ENCODE results near the gene SRPK3. TPM values are rescaled to one million over a fixed set of nuclear protein-coding genes. Genes with fewer than 3 reads are reported as not detected.

The SRPK3 gene
- total RNA-seq, 1 experiment from 2014 or later: not detected

DNA sequence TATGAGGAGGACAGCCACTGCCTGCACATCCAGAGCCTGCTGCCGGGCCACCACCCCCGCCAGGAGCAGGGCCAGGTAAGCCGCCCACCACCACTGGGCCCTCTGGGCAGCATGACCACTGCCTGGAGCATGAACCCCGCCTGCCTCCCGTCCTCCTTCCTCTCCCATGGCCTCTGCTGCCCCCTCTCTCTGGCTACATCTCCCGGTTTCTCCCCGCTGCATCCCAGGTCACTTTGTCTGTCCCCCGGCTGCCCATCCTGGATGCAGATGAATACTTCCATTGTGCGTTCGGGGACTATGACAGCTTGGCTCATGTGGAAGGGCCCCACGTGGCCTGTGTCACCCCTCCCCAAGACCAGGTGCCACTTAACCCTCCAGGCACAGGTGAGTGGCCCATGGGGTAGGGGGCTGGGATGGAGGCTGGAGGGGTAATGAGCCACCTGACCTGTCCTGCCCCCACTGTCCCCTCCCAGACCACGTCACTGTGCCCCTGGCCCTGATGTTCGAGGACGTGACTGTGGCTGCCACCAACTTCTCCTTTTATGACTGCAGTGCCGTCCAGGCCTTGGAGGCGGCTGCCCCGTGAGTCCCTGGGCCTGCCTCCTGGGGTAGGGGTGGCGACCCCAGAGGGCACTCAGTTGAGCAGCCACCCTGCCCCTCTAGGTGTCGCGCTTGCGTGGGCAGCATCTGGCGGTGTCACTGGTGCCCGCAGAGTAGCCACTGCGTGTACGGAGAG, 10.8 kb upstream of the SRPK3 start:
- no peaks in the 10 kb centered on the region for H3K9me2 ChIP-seq (replicated peaks; ENCODE audit: insufficient read depth, low read length)
- no peak for DNase-seq
- no peaks in the 10 kb centered on the region for H3K27me3 ChIP-seq (ENCODE audit: low read length)
- H3K4me3 ChIP-seq (ENCODE audit: low read length): no peak overlapping the region
- no peak overlapping the region for H3K4me2 ChIP-seq (ENCODE audit: low read depth, low read length, poor library complexity, severe bottlenecking)
- H4K20me1 ChIP-seq (ENCODE audit: insufficient read depth, low read depth, low read length): 0 out of 2 replicates have a peak, but pooled peaks cover 4% of the 10 kb centered on the region
- no peak overlapping the region for H2AFZ ChIP-seq (ENCODE audit: low read length)
- no peak overlapping the region for H3K27ac ChIP-seq (ENCODE audit: low read length)
- H3K36me3 ChIP-seq (ENCODE audit: insufficient read depth, low read length): no peaks in the 10 kb centered on the region
- H3K4me1 ChIP-seq (ENCODE audit: low read length): no peaks in the 10 kb centered on the region
- no peaks in the 10 kb centered on the region for H3K9me3 ChIP-seq (ENCODE audit: low read length)
- no peak overlapping the region for H3K9ac ChIP-seq (ENCODE audit: low read length)
- H3K79me2 ChIP-seq (ENCODE audit: low read length): no peaks in the 10 kb centered on the region

DNA sequence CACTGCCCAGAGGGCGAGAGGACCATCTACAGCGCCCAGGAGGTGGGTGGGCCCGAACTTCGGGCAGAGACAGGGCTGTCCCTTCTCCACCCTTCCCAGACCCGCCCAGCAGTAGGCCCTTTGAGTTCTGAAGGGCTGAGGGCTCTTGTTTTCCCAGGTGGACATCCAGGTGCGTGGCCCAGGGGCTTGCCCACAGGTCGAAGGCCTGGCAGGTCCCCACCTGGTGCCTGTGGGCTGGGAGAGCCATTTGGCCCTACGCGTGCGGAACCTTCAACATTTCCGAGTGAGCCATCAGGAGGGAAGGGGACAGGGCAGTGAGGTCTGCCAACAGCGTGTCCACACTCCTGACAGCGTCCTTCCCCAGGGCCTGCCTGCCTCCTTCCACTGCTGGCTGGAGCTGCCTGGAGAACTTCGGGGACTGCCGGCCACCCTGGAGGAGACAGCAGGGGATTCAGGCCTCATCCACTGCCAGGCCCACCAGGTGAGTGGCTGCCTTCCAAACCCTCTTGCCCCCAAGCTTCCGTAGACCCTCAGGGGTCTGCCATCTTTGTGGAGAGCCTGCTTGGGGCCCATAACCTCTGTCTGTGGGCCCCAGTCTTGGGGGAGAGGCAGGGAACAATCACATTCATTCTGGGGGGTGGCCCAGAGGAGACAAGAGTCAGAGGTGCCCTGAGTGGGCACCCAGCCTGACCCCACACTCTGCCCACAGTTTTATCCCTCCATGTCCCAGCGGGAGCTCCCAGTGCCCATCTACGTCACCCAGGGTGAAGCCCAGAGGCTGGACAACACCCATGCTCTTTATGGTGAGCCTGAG, 10.0 kb upstream of the SRPK3 start:
- DNase-seq: no peak
- 0 out of 2 replicates have a peak, but pooled peaks cover 4% of the 10 kb centered on the region for H4K20me1 ChIP-seq (ENCODE audit: insufficient read depth, low read depth, low read length)
- H3K9me3 ChIP-seq (ENCODE audit: low read length): no peaks in the 10 kb centered on the region
- no peak overlapping the region for H3K9ac ChIP-seq (ENCODE audit: low read length)
- H3K27me3 ChIP-seq (ENCODE audit: low read length): no peaks in the 10 kb centered on the region
- H2AFZ ChIP-seq (ENCODE audit: low read length): no peak overlapping the region
- no peak overlapping the region for H3K4me2 ChIP-seq (ENCODE audit: low read depth, low read length, poor library complexity, severe bottlenecking)
- no peaks in the 10 kb centered on the region for H3K4me1 ChIP-seq (ENCODE audit: low read length)
- no peaks in the 10 kb centered on the region for H3K36me3 ChIP-seq (ENCODE audit: insufficient read depth, low read length)
- no peak overlapping the region for H3K4me3 ChIP-seq (ENCODE audit: low read length)
- H3K79me2 ChIP-seq (ENCODE audit: low read length): no peaks in the 10 kb centered on the region
- no peak overlapping the region for H3K27ac ChIP-seq (ENCODE audit: low read length)
- H3K9me2 ChIP-seq (replicated peaks; ENCODE audit: insufficient read depth, low read length): no peaks in the 10 kb centered on the region

DNA sequence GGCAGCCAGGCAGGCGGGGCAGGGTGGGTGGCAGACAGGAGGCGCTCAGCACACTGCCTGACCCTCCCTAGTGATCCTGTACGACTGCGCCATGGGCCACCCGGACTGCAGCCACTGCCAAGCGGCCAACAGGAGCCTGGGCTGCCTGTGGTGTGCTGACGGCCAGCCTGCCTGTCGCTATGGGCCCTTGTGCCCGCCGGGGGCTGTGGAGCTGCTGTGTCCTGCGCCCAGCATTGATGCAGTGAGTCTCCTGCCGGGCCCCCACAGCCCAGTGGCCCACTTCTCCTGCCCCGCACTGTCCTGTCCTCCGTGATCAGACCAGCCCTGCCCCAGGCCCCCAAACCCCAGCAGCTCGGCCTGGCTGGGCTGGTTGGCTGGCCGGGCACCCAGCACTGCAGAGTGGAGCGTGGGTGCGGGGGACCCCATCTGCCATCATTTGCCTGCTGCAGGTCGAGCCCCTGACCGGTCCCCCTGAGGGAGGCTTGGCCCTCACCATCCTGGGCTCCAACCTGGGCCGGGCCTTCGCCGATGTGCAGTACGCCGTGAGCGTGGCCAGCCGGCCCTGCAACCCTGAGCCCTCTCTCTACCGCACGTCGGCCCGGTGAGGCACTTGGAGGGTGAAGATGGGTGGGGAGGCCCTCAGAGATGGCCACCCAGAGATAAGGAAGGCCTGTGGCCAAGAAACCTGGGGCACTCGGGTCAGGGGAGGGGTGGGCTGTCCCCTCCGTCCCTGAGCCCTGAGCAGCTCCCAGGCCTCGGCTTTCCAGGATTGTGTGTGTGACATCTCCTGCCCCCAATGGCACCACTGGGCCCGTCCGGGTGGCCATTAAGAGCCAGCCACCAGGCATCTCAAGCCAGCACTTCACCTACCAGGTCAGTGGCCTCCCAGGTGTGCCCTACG, 9.2 kb upstream of the SRPK3 start:
- H3K27me3 ChIP-seq (ENCODE audit: low read length): no peaks in the 10 kb centered on the region
- no peak overlapping the region for H3K4me2 ChIP-seq (ENCODE audit: low read depth, low read length, poor library complexity, severe bottlenecking)
- no peak overlapping the region for H3K9ac ChIP-seq (ENCODE audit: low read length)
- H3K36me3 ChIP-seq (ENCODE audit: insufficient read depth, low read length): no peaks in the 10 kb centered on the region
- no peaks in the 10 kb centered on the region for H3K4me1 ChIP-seq (ENCODE audit: low read length)
- no peak for DNase-seq
- H3K4me3 ChIP-seq (ENCODE audit: low read length): no peak overlapping the region
- H2AFZ ChIP-seq (ENCODE audit: low read length): no peak overlapping the region
- 0 out of 2 replicates have a peak, but pooled peaks cover 4% of the 10 kb centered on the region for H4K20me1 ChIP-seq (ENCODE audit: insufficient read depth, low read depth, low read length)
- no peaks in the 10 kb centered on the region for H3K9me2 ChIP-seq (replicated peaks; ENCODE audit: insufficient read depth, low read length)
- H3K9me3 ChIP-seq (ENCODE audit: low read length): no peaks in the 10 kb centered on the region
- H3K79me2 ChIP-seq (ENCODE audit: low read length): no peaks in the 10 kb centered on the region
- H3K27ac ChIP-seq (ENCODE audit: low read length): no peak overlapping the region

DNA sequence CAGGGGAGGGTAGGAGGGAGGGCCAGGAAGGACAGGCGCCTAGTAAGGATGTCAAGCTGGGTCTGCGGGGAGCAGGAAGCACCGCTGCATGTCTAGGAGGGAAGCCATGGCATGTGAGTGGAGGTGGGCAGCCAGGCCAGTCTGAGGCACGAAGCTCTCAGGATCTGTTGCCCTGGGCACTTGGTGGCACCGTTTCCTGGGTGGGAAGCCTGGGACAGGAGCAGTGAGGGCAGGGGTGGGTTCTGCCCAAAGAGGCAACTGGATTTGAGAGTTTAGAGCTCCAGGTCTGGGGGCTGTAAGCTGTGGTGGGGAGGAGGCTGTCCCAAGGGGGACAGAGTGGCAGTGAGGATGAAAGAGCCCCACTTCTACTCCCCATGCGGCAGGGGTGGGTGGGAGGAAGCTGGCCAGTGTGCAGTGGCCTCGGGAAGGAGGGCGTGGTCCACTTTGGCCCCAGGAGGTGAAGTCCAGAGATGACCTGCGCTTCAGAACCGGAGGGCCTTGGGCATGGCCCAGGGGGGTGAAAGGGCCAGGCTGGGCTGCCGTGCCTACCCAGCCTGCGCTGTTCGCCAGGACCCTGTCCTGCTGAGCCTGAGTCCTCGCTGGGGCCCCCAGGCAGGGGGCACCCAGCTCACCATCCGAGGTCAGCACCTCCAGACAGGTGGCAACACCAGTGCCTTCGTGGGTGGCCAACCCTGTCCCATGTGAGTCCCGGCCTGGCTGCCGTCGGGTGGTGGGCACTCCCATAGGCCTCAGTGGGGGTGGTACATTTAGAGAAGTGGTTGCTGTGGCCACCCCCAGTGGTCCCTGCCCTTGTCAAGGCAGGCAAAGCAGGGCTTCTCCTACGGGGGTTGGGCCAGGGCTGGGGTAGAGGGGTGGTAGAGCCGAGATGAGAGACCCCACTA, 8.3 kb upstream of the SRPK3 start:
- Histone ChIP-seq H3K27ac (ENCODE audit: low read length) (no peak overlapping the region), H3K9me3 (ENCODE audit: low read length) (no peaks in the 10 kb centered on the region), H2AFZ (ENCODE audit: low read length) (no peak overlapping the region), H3K4me3 (ENCODE audit: low read length) (no peak overlapping the region), H4K20me1 (ENCODE audit: insufficient read depth, low read depth, low read length) (no peaks in the 10 kb centered on the region), H3K4me2 (ENCODE audit: low read depth, low read length, poor library complexity, severe bottlenecking) (no peak overlapping the region), H3K79me2 (ENCODE audit: low read length) (no peaks in the 10 kb centered on the region), H3K9ac (ENCODE audit: low read length) (no peak overlapping the region), H3K9me2 (replicated peaks; ENCODE audit: insufficient read depth, low read length) (no peaks in the 10 kb centered on the region), H3K27me3 (ENCODE audit: low read length) (no peaks in the 10 kb centered on the region), H3K4me1 (ENCODE audit: low read length) (no peaks in the 10 kb centered on the region), H3K36me3 (ENCODE audit: insufficient read depth, low read length) (no peaks in the 10 kb centered on the region)
- DNase-seq: no peak

DNA sequence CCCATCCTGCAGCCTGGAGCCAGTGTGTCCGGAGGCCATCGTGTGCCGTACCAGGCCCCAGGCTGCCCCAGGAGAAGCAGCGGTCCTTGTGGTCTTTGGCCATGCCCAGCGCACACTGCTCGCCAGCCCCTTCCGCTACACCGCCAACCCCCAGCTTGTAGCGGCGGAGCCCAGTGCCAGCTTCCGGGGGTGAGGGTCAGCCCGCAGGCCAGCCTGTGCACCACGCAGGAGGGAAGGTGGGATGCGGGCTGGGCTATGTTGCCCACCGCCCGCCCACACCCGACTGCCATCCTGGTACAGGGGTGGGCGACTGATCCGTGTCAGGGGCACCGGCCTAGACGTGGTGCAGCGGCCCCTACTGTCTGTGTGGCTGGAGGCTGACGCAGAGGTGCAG, 7.6 kb upstream of the SRPK3 start:
- Histone ChIP-seq H3K9ac (ENCODE audit: low read length) (no peak overlapping the region), H4K20me1 (ENCODE audit: insufficient read depth, low read depth, low read length) (no peaks in the 10 kb centered on the region), H3K4me2 (ENCODE audit: low read depth, low read length, poor library complexity, severe bottlenecking) (no peak overlapping the region), H3K9me2 (replicated peaks; ENCODE audit: insufficient read depth, low read length) (no peaks in the 10 kb centered on the region), H3K79me2 (ENCODE audit: low read length) (no peaks in the 10 kb centered on the region), H3K36me3 (ENCODE audit: insufficient read depth, low read length) (no peaks in the 10 kb centered on the region), H2AFZ (ENCODE audit: low read length) (no peak overlapping the region), H3K27me3 (ENCODE audit: low read length) (no peaks in the 10 kb centered on the region), H3K4me3 (ENCODE audit: low read length) (no peak overlapping the region), H3K27ac (ENCODE audit: low read length) (no peak overlapping the region), H3K4me1 (ENCODE audit: low read length) (no peaks in the 10 kb centered on the region), H3K9me3 (ENCODE audit: low read length) (no peaks in the 10 kb centered on the region)
- DNase-seq: no peak

DNA sequence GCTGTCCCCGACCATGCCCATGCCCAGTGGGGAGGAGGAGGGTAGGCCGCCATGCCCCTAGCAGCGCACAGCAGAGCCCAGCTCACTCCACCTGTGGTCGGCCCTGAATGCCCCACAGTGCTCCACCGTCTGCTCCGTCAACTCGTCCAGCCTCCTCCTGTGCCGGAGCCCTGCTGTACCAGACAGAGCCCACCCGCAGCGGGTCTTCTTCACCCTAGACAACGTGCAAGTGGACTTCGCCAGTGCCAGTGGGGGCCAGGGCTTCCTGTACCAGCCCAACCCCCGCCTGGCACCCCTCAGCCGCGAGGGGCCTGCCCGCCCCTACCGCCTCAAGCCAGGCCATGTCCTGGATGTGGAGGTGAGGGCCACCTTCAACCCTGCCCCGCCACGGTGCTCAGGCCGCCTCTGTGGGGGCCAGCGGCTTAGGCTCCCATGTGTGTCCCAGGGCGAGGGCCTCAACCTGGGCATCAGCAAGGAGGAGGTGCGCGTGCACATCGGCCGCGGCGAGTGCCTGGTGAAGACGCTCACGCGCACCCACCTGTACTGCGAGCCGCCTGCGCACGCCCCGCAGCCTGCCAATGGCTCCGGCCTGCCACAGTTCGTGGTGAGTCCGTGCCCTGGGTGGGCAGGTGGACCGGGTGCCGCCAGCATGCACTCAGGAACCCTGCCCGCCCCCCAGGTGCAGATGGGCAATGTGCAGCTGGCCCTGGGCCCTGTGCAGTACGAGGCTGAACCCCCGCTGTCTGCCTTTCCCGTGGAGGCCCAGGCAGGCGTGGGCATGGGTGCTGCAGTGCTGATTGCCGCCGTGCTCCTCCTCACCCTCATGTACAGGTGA, 6.9 kb upstream of the SRPK3 start:
- Histone ChIP-seq H3K9me2 (replicated peaks; ENCODE audit: insufficient read depth, low read length) (no peaks in the 10 kb centered on the region), H3K79me2 (ENCODE audit: low read length) (no peaks in the 10 kb centered on the region), H3K36me3 (ENCODE audit: insufficient read depth, low read length) (no peaks in the 10 kb centered on the region), H3K4me3 (ENCODE audit: low read length) (no peak overlapping the region), H3K9me3 (ENCODE audit: low read length) (no peaks in the 10 kb centered on the region), H3K4me2 (ENCODE audit: low read depth, low read length, poor library complexity, severe bottlenecking) (no peak overlapping the region), H4K20me1 (ENCODE audit: insufficient read depth, low read depth, low read length) (no peaks in the 10 kb centered on the region), H3K27me3 (ENCODE audit: low read length) (no peaks in the 10 kb centered on the region), H3K4me1 (ENCODE audit: low read length) (no peaks in the 10 kb centered on the region), H3K9ac (ENCODE audit: low read length) (no peak overlapping the region), H3K27ac (ENCODE audit: low read length) (no peak overlapping the region), H2AFZ (ENCODE audit: low read length) (no peak overlapping the region)
- no peak for DNase-seq
